ENCODE data around the gene GPR68.
"Not testable (repeated sequence)": the region's sequence is repeated elsewhere in the genome, so short reads cannot be mapped to it uniquely, and the experiment has no call there.

Gene GPR68

GRCh38 chr14:91228112-91229004 is 16.1 kb downstream of the GPR68 start:
- DNase-seq, result no peak

- no peak for DNase-seq
Measured at GRCh38 chr14:91227183-91227628, 17.3 kb downstream of the GPR68 start.

- not testable (repeated sequence) for DNase-seq
Measured at GRCh38 chr14:91226360-91226759, 18.1 kb downstream of the GPR68 start.

GRCh38 chr14:91225025-91225424 is 19.5 kb downstream of the GPR68 start:
- DNase-seq, result peak; percentile 87 to 91

GRCh38 chr14:91223028-91223783 is 21.3 kb downstream of the GPR68 start:
- peak in 1 of 2 experiments; percentile 19 for DNase-seq

- no peak for DNase-seq
Measured at GRCh38 chr14:91221270-91221669, 23.2 kb downstream of the GPR68 start.

GRCh38 chr14:91220581-91221000 is 23.9 kb downstream of the GPR68 start:
- DNase-seq, result no peak

GRCh38 chr14:91219517-91220389 is 24.8 kb downstream of the GPR68 start:
- no peak for DNase-seq

GRCh38 chr14:91218014-91218413 is 26.5 kb downstream of the GPR68 start:
- no peak for DNase-seq

GRCh38 chr14:91216731-91217226 is 27.7 kb downstream of the GPR68 start:
- no peak for DNase-seq

GRCh38 chr14:91215381-91215780 is 29.1 kb downstream of the GPR68 start:
- DNase-seq, result no peak

- DNase-seq, result no peak
Measured at GRCh38 chr14:91214306-91214705, 30.2 kb downstream of the GPR68 start.

- DNase-seq, result no peak
Measured at GRCh38 chr14:91211017-91211416, 33.5 kb downstream of the GPR68 start.

- no peak for DNase-seq
Measured at GRCh38 chr14:91207008-91207407, 37.5 kb downstream of the GPR68 start.

GRCh38 chr14:91205459-91205858 is 39.0 kb downstream of the GPR68 start:
- no peak for DNase-seq

GRCh38 chr14:91204657-91205056 is 39.8 kb downstream of the GPR68 start:
- DNase-seq, result no peak

GRCh38 chr14:91202234-91202974 is 42.1 kb downstream of the GPR68 start:
- no peak for DNase-seq

- DNase-seq, result not testable (repeated sequence)
Measured at GRCh38 chr14:91200802-91201201, 43.7 kb downstream of the GPR68 start.

- no peak for DNase-seq
Measured at GRCh38 chr14:91197631-91198030, 46.9 kb downstream of the GPR68 start.

GRCh38 chr14:91195881-91196280 is 48.6 kb downstream of the GPR68 start:
- DNase-seq, result no peak

- no peak for DNase-seq
Measured at GRCh38 chr14:91193069-91193468, 51.4 kb downstream of the GPR68 start.

GRCh38 chr14:91190853-91191252 is 53.7 kb downstream of the GPR68 start:
- DNase-seq, result no peak

All from NCI-H187 (cell line).